SKM-1 (cell line): ENCODE measurements around the gene TRAT1.

ENCODE experiments used
- DNase-seq: peaks from one replicate; lab custom pipeline; 2025; ENCODE audit not compliant: unreplicated experiment; lab: John Stamatoyannopoulos, UW

Gene TRAT1

DNA sequence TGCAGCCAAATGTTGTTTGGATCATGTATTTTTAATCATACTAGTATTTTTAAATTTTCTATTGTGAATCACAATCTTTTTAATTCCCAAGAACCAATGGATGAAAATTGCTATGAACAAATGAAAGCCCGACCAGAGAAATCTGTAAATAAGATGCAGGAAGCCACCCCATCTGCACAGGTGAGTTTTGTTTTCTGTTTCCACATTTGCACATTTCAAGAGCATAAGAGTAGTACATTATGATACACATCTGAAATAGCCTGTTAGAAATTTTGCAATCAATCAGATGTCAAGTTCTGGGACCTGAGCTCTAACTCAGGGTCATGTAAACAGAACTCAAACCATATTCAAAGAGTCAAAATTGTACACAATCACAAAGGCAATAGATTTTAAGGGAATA is 26.5 kb downstream of the TRAT1 start:
- DNase-seq, result no peak

DNA sequence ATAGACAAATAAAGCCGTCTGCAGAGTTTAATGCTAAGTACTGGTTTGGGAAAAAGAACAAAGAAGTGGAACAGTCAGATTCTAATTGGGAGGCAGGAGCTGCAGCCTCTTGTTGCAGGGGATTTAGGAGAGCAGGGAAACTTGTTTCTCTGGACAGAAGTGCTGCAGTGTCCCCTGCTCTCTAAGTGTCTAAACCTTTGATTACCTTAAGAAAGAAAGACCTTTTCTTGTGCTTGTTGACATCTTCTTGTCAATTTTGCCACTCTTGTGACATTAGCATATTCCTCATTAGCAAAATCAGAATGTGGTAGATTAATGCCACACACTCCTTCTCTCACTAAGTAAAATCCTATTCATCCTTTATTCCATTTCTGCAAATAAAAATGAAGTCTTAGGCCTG is 38.8 kb downstream of the TRAT1 start:
- no peak for DNase-seq

DNA sequence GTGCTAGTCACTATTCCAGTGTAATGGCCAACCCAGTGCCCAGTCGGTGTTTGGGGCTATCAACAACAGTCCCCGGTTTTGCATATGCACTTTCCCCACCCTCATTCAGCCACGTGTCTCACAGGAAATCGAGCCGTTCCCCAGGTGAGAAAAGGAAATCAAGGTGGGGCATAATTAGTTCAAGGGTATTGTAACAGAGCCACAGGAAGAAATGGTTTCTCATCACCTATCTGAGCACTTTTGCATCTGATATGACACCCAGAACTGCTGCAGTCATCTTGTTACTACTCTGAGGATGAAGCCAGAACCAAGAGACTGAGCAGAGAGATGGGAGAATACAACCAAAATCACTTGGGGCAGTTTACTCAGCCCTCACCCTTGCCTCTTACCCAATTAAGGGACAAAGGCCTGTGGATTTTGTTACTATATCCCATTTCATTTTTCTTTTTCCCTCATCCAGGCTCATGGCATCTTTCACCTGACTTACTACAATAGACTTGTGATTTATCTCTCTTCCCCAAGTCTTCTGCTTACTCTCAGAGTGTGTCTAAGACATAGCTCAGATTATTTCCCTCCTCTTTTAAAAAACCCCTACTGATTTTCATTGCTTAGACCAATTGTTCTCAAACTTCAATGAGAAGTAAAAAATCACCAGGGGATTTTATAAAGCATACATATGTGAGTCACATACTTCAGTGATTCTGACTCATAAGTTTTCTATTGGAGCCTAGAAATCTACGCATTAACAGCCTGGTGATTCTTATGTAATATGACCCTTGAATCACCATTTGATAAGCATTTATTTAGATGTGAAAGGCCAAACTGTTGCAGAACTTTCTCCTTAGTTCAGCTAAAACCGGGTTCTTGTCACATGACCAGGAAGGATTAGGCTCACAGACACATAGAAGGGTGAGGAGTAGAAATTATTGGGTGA is 40.5 kb downstream of the TRAT1 start:
- no peak for DNase-seq

DNA sequence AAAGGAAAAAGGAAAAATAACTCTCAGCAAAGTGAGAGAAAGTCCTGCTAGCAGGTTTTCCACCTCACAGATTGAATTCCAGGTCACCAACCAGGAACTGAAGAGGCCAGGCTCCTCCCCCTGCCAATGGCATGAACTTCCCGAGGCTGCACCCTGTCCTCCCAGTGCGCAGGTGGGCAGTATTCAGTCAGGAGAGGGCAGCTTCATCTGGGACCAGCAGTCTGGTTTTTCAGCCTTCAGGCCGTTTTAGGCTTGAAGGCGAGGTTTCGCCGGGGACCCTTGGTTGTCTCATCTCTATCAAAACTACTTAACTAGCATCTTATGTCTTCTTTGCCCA is 41.2 kb downstream of the TRAT1 start:
- no peak for DNase-seq

DNA sequence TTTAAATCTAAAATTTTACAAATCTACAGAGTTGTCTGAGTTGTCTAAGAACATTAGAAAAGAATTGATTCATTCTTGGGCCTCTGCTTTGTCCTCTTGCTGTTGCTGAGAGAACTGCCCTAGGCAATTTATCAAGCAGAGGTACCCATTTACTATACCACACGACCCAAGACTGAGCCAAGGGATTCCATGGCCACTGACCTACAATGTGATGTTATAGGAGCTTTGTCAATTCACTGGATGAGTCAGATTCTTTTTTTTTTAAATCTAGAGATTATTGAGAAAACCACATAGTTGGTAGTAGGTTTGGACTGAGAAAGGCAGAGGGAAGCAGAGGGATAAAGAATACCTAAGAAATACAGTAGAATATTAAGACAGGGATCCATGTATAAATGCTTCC is 55.3 kb downstream of the TRAT1 start:
- DNase-seq, result no peak

DNA sequence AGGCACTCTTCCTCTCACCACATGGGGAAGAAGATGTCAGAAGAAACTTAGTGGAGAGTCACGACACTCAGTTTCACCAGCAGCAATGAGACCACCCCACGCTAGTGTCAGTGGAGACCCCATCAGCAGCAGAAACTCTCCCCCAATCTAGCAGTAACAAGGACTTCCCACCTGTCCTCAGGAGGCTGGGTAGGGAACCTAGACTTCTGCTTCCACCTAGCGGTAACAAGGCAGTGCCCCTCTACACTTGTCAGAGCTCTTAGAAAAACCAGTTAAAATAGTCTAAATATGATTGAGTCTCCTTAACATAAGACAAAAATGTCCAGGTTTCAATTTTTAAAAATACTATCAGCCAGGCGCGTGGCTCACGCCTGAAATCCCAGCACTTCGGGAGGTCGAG is 57.3 kb downstream of the TRAT1 start:
- no peak for DNase-seq

DNA sequence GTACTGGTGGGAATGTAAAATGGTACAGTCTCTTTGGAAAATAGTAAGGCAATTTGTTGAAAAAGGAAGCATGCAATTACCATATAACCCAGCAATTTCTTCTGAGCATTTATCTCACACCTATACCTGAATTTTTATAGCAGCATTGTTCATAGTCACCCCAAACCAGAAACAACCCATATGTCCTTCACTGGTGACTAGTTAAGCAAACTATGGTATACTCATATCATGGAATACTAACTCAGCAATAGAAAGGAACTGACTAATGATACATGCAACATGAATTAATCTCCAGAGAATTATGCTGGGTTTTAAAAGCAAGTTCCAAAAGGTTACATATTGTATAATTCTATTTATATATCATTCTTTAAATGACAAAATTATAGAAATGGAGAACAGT is 60.2 kb downstream of the TRAT1 start:
- no peak for DNase-seq

DNA sequence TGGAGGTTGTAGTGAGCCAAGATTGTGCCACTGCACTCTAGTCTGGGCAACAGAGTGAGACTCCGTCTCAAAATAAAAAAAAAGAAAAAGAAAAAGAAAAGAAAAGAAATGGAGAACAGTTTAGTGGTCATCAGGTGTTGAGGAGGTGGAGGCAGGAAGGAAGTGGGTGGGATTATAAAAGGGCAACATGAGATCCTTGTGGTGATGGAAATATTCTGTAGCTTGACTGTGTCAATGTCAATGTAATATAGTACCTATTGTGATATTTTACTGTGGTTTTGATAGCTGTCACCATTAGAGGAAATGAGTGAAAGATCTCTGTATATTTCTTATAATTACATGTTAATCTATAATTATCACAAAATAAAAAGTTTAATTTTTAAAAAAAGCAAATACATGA is 60.8 kb downstream of the TRAT1 start:
- DNase-seq, result no peak

DNA sequence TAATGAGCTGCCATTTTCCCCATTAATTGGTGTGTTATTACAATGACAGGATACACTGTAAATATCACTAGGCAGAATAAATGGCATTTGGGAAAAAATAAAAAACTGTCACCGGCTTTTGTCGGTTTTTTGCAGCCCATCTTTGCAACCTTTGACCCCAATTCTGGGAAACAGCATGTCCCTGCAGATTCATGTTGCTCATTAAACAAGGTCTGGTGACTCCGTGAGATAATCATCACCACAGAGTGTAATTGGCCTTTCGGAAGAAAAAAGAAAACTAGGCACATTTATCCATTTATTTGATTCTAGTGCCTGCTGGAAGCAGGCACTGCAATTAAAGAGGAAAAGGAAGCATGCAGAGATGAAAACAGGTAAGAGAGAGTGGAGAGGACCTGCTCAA is 64.5 kb downstream of the TRAT1 start:
- DNase-seq, result no peak

DNA sequence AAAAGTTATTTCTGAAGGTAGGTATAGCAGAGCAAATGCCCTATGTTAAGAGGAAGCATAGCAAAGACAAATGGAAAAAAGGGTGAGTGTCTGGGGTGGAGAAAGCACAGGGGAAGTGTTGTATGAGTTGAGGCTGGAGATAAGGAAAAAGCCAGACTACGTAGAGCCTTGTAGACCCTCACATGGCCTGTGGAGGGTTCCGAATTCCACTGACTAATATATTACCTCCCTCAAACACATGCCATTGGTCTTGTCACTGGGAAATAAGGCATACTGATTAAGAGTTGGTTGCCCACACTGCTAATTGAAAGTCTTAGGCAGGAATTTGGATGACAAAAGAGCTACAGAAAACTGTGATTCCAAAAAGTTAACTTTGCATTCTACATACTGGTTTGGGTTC is 65.2 kb downstream of the TRAT1 start:
- DNase-seq, result no peak

DNA sequence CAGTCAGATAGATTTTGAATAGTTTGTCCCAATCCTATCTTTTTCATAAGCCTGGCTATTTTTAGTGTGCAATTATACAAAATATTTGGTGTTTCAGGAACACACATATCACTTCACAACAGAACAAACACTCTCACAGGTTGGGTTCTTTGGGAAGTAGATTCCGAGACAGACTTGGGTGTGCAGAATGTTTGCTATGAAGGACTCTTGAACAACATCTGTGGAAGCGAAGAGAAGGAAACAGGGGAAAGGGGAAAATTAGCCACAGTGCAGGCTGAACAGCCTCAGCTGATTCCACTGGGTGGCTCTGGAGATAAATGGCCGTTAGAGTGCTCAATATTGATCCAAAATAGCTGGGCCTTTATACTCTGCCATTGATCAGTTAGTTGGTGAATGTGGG is 69.2 kb downstream of the TRAT1 start:
- no peak for DNase-seq

DNA sequence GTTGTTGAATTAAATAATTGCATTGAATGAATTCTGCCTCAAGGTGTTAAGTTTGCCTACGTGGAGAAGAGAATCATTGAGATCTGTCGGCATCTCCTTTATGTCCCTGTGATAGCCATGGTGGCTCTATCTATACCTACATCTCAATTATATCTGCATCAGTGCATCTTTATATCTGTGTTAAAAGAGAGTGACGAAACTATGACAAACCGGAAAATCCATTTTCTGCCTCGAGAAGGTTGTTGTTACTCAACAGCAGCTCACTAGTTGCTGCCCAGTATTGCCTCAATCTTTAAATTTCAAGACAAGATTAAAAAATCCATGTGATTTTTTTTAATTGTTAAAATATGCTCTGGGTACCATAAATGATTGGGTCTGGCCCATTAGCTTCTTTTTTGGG is 72.4 kb downstream of the TRAT1 start:
- DNase-seq, result no peak

DNA sequence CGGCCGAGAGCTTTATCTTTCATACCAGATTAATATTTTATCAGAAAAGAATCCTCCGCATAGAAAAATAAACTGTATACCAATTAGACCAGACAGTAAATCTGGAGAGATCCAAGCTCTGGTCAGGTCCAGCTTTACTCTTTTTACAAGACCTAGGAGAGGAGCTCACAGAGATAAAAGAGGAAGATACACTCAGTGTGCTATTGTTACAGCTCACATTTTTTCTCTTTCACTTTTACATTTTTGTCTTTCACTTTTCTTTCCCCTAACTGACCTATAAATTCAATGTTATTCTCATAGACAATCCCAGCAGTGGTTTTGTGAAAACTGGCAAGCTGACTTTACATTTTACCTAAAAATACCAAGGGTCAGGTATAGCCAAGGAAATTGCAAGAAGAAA is 75.3 kb downstream of the TRAT1 start:
- no peak for DNase-seq

DNA sequence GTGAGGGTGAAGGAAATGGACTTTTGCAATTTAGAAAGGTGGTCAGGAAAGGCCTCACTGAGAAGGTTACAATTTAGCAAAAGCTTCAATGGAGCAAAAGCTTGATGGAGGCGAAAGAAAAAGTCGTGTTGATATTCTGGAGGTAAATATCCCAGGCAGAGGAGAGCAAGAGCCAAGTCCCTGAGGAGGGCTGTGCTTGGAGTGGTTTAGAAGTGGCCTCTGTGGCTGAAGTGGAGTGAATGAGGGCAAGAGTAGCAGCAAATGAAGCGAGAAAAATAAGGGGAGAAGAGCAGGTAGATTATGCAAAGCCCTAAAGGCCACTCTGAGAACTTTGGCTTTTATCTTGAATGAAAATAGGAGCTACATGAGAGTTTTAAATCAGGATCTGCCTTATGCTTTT is 76.9 kb downstream of the TRAT1 start:
- DNase-seq, result no peak
